Psoas muscle (tissue), 8 donors: ENCODE measurements around the gene BRCA2. TPM values are rescaled to one million over a fixed set of nuclear protein-coding genes. Genes with fewer than 3 reads are reported as not detected.

Experiments
- ATAC-seq, 4 donors: fragments of 200-7000 bp; cut with Tn5 transposase; one replicate each; pipeline ENCODE4 v1.9.1; 2020; ENCODE audit warnings: moderate library complexity in 3 of 4, mild to moderate bottlenecking in 2 of 4
- DNase-seq, 2 donors: peaks; one replicate each; pipeline ENCODE4 v3.0.0-alpha.2; 2020
- H3K27ac ChIP-seq: fragments of 200-600 bp; one replicate; pipeline ENCODE4 v1.8.0; 2022
- H3K27me3 ChIP-seq, 3 donors: fragments of 200-600 bp in 1 of 3; one replicate each; pipeline versions ENCODE4 v1.6.1 to v1.8.0; 2013 to 2022; ENCODE audit warnings: low read length in 2 of 3, mild to moderate bottlenecking in 2 of 3, moderate library complexity in 1 of 3; ENCODE audit not compliant: insufficient read depth in 3 of 3
- H3K36me3 ChIP-seq, 2 donors: fragments of 200-600 bp in 1 of 2; one replicate each; pipeline versions ENCODE4 v1.6.1 to v1.8.0; 2013 to 2022; ENCODE audit warnings: low read depth in 1 of 2, mild to moderate bottlenecking in 1 of 2, moderate library complexity in 1 of 2; ENCODE audit not compliant: insufficient read depth in 1 of 2
- H3K4me1 ChIP-seq: fragments of 200-600 bp; one replicate; pipeline ENCODE4 v1.8.0; 2022
- H3K4me3 ChIP-seq: fragments of 200-600 bp; one replicate; pipeline ENCODE4 v1.8.0; 2022; ENCODE audit warnings: mild to moderate bottlenecking
- H3K9me3 ChIP-seq: fragments of 200-600 bp; one replicate; pipeline ENCODE4 v1.8.0; 2022
- CTCF ChIP-seq: fragments of 200-600 bp; IDR thresholded peaks from one replicate; pipeline ENCODE4 v1.8.0; 2022; ENCODE audit warnings: antibody characterized with exemption
- WGBS, 3 donors: extraction: QIAGEN DNeasy Blood & Tissue Kit; methylation state at CpG; one replicate each; pipeline versions ENCODE4 v1.1.6 to v1.1.7; 2013; 5-methylcytosine and 5-hydroxymethylcytosine counted together
- intact Hi-C, 2 donors: fragments of 100-400 bp; cut with DNase I; formaldehyde crosslinking; loops; one replicate each; pipeline versions ENCODE4 v1.11.0 to v1.14.2; 2022
- polyA plus RNA-seq, 3 donors: library from polyadenylated mRNA; stranded (reverse); fragments of 200-250 nt; gene quantifications; one replicate each; pipeline ENCODE4 v1.2.3, GENCODE V29; 2013
- total RNA-seq, 4 donors: library from RNA; stranded (reverse); fragmentation: NEBNext Ultra II Directional in 2 of 4; extraction: Animal tissue kit (Norgen Biotek cat#: 25700) in 2 of 4; gene quantifications; one replicate each; pipeline versions ENCODE4 v1.2.1 to v1.2.4, GENCODE V29; 2021 to 2023
- donor health status: healthy with polysubstance abuse.
- donor health status: DM: no; HTN: no; CAD: no; lungs with moderate emphysema.
- donor health status: Bipolar disorder and iron deficiency.
- donor health status: healthy.
- donor health status: DM: yes; HTN: yes; CAD: no.
- donor health status: DM: no; HTN: no; CAD: no.
- donor health status: DM: no; HTN: no; CAD: no.
- donor health status: DM: yes; HTN: yes; CAD: no.

The BRCA2 gene
- total and polyA plus RNA-seq, 7 donors: 0.01 to 0.34 (median 0.11) TPM

- H3K4me3 ChIP-seq: no peak overlapping the region
- no peaks in the 10 kb centered on the region for H3K4me1 ChIP-seq
- ATAC-seq: no peak
- DNase-seq: no peak
- H3K36me3 ChIP-seq: peaks cover 2 to 29% of the 10 kb centered on the region in 2 donors
- intact Hi-C loops: no loop called here
- H3K27me3 ChIP-seq: peaks cover 0 to 7% (median 0%) of the 10 kb centered on the region in 3 donors
- H3K9me3 ChIP-seq: no peaks in the 10 kb centered on the region
- WGBS, 3 donors: 83 to 90% (median 89%) methylated on average over 6 of the region's 6 CpGs
- no peak overlapping the region for H3K27ac ChIP-seq
- no peak for TF ChIP-seq CTCF
Observed at GRCh38 chr13:32298695-32299094, 16.6 kb upstream of the BRCA2 start.

- DNase-seq (no peak), ATAC-seq (no peak)
- no peaks in the 10 kb centered on the region for H3K9me3 ChIP-seq
- WGBS, 3 donors: 62 to 70% (median 65%) methylated on average over 4 of the region's 4 CpGs
- no peak overlapping the region for H3K4me3 ChIP-seq
- no peak for TF ChIP-seq CTCF
- H3K4me1 ChIP-seq: no peaks in the 10 kb centered on the region
- H3K27ac ChIP-seq: no peak overlapping the region
- peaks cover 0 to 18% of the 10 kb centered on the region in 2 donors for H3K36me3 ChIP-seq
- peaks cover 0 to 7% (median 0%) of the 10 kb centered on the region in 3 donors for H3K27me3 ChIP-seq
- intact Hi-C loops: no loop called here
Observed at GRCh38 chr13:32299893-32300292, 15.4 kb upstream of the BRCA2 start.

GRCh38 chr13:32300406-32300805, 14.9 kb upstream of the BRCA2 start:
- H3K27me3 ChIP-seq: peaks cover 0 to 7% (median 0%) of the 10 kb centered on the region in 3 donors
- H3K4me1 ChIP-seq: no peaks in the 10 kb centered on the region
- H3K36me3 ChIP-seq: peaks cover 0 to 12% of the 10 kb centered on the region in 2 donors
- no peak overlapping the region for H3K4me3 ChIP-seq
- DNase-seq (no peak), ATAC-seq (no peak)
- no peak overlapping the region for H3K27ac ChIP-seq
- 51 to 57% (median 52%) methylated on average over 8 of the region's 8 CpGs for WGBS, 3 donors
- TF ChIP-seq CTCF: no peak
- no peaks in the 10 kb centered on the region for H3K9me3 ChIP-seq
- intact Hi-C loops: no loop called here

- WGBS, 3 donors: 90 to 100% (median 100%) methylated on average over 1 of the region's 1 CpG
- H3K27ac ChIP-seq: no peak overlapping the region
- ATAC-seq (no peak), DNase-seq (no peak)
- TF ChIP-seq CTCF: no peak
- H3K36me3 ChIP-seq: peaks cover 0 to 7% of the 10 kb centered on the region in 2 donors
- peaks cover 0 to 7% (median 0%) of the 10 kb centered on the region in 3 donors for H3K27me3 ChIP-seq
- no peaks in the 10 kb centered on the region for H3K9me3 ChIP-seq
- intact Hi-C loops: no loop called here
- no peak overlapping the region for H3K4me3 ChIP-seq
- peaks cover 1% of the 10 kb centered on the region for H3K4me1 ChIP-seq
Observed at GRCh38 chr13:32300920-32301319, 14.4 kb upstream of the BRCA2 start.

- ATAC-seq (no peak), DNase-seq (no peak)
- intact Hi-C loops: no loop called here
- H3K9me3 ChIP-seq: no peaks in the 10 kb centered on the region
- H3K36me3 ChIP-seq: no peaks in the 10 kb centered on the region
- no peak overlapping the region for H3K27ac ChIP-seq
- H3K4me3 ChIP-seq: no peak overlapping the region
- H3K27me3 ChIP-seq: peaks cover 0 to 7% (median 0%) of the 10 kb centered on the region in 3 donors
- peaks cover 3% of the 10 kb centered on the region for H3K4me1 ChIP-seq
- WGBS, 3 donors: 73 to 82% (median 79%) methylated on average over 2 of the region's 2 CpGs
- no peak for TF ChIP-seq CTCF
Observed at GRCh38 chr13:32302461-32302860, 12.8 kb upstream of the BRCA2 start.
